ENCODE data around the gene CCND2. TPM values are rescaled to one million over a fixed set of nuclear protein-coding genes. Genes with fewer than 3 reads are reported as not detected.

The CCND2 gene
- total and polyA plus RNA-seq, 4 donors = 0.50 to 16.5 (median 3.0) TPM

- peak overlapping the region in 1 of 3 donors; percentile 45 for H3K4me3 ChIP-seq (ENCODE audit: low read depth in 1 of 3, low read length in 3 of 3)
- H3K27me3 ChIP-seq (ENCODE audit: control insufficient read depth in 4 of 4, insufficient read depth in 4 of 4, low read length in 3 of 4) = peaks cover 2 to 16% (median 7%) of the 10 kb centered on the region in 4 donors
- H3K4me1 ChIP-seq (ENCODE audit: control insufficient read depth in 4 of 4, insufficient read depth in 4 of 4, low read length in 3 of 4) = peaks cover 30 to 68% (median 41%) of the 10 kb centered on the region in 4 donors
Observed at GRCh38 chr12:4273273-4273651, 300 bp upstream of the CCND2 start.

More at GRCh38 chr12:4273273-4273651, 300 bp upstream of the CCND2 start:
- no peaks in the 10 kb centered on the region for H3K36me3 ChIP-seq (ENCODE audit: control insufficient read depth in 4 of 4, insufficient read depth in 3 of 4, low read depth in 1 of 4, low read length in 3 of 4)
- H3K27ac ChIP-seq (ENCODE audit: low read depth in 1 of 2, low read length in 2 of 2) = peak overlapping the region; percentile 60 to 68
- no peak for TF ChIP-seq FOXA1 (IDR thresholded peaks at IDR 0.05)
- TF ChIP-seq SP1 (IDR thresholded peaks at IDR 0.05) = no peak
- no peak for TF ChIP-seq NR2F2 (IDR thresholded peaks at IDR 0.05)
- TF ChIP-seq RAD21 (IDR thresholded peaks at IDR 0.05) = no peak
- TF ChIP-seq JUND (IDR thresholded peaks at IDR 0.05) = no peak
- no peak for TF ChIP-seq HNF4G (IDR thresholded peaks at IDR 0.05)
- TF ChIP-seq RXRA (IDR thresholded peaks at IDR 0.05) = no peak
- TF ChIP-seq GABPA (IDR thresholded peaks at IDR 0.05 in 1 of 2, conservative IDR thresholded peaks at IDR 0.05 in 1 of 2) = no peak
- TF ChIP-seq TAF1 (conservative IDR thresholded peaks at IDR 0.05) = no peak
- TF ChIP-seq CTCF (IDR thresholded peaks at IDR 0.05; ENCODE audit: low read depth, low read length, missing input control) = no peak
- no peak for TF ChIP-seq ATF3 (IDR thresholded peaks at IDR 0.05)
- no peak for TF ChIP-seq ZBTB33 (IDR thresholded peaks at IDR 0.05)
- no peak for TF ChIP-seq HNF4A (conservative IDR thresholded peaks at IDR 0.05)
- no peak for TF ChIP-seq EGR1 (IDR thresholded peaks at IDR 0.05; ENCODE audit: low read depth in 2 of 2)
- no peak for TF ChIP-seq YY1 (IDR thresholded peaks at IDR 0.05)
- TF ChIP-seq, protein P1, sequence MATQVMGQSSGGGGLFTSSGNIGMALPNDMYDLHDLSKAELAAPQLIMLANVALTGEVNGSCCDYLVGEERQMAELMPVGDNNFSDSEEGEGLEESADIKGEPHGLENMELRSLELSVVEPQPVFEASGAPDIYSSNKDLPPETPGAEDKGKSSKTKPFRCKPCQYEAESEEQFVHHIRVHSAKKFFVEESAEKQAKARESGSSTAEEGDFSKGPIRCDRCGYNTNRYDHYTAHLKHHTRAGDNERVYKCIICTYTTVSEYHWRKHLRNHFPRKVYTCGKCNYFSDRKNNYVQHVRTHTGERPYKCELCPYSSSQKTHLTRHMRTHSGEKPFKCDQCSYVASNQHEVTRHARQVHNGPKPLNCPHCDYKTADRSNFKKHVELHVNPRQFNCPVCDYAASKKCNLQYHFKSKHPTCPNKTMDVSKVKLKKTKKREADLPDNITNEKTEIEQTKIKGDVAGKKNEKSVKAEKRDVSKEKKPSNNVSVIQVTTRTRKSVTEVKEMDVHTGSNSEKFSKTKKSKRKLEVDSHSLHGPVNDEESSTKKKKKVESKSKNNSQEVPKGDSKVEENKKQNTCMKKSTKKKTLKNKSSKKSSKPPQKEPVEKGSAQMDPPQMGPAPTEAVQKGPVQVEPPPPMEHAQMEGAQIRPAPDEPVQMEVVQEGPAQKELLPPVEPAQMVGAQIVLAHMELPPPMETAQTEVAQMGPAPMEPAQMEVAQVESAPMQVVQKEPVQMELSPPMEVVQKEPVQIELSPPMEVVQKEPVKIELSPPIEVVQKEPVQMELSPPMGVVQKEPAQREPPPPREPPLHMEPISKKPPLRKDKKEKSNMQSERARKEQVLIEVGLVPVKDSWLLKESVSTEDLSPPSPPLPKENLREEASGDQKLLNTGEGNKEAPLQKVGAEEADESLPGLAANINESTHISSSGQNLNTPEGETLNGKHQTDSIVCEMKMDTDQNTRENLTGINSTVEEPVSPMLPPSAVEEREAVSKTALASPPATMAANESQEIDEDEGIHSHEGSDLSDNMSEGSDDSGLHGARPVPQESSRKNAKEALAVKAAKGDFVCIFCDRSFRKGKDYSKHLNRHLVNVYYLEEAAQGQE (IDR thresholded peaks at IDR 0.05) = no peak
- no peak for TF ChIP-seq FOXA2 (IDR thresholded peaks at IDR 0.05)
- no peak for TF ChIP-seq MAX (IDR thresholded peaks at IDR 0.05)
- no peaks in the 10 kb centered on the region for H3K9me3 ChIP-seq (ENCODE audit: control insufficient read depth in 4 of 4, low read length in 3 of 4)
- DNase-seq (ENCODE audit: low spot score) = no peak
- H3K9ac ChIP-seq (ENCODE audit: low read depth in 1 of 2, low read length in 2 of 2) = no peak overlapping the region
- 3% methylated on average over 10 of the region's 10 CpGs for WGBS
